Dermis microvascular lymphatic vessel endothelial cell (primary cell): ENCODE results near the gene INPP4A. TPM values are rescaled to one million over a fixed set of nuclear protein-coding genes. Genes with fewer than 3 reads are reported as not detected.
A peak's percentile ranks its signal among the peaks of the same experiment; 100 is the strongest.
"Not testable (repeated sequence)": the region's sequence is repeated elsewhere in the genome, so short reads cannot be mapped to it uniquely, and the experiment has no call there.

Experiments
- DNase-seq, 2 donors: peaks; one replicate each; pipeline versions ENCODE4 v3.0.0 to v3.0.0-alpha.2; 2010; ENCODE audit warnings: low read depth in 2 of 2
- total RNA-seq: library from RNA; depleted of rRNA; stranded (reverse); fragments of >200 nt; gene quantifications from 2 replicates; pipeline ENCODE4 v1.2.1, GENCODE V29; 2014

INPP4A gene
- 21.8 and 40.0 TPM in 2 replicates for total RNA-seq

GRCh38 chr2:98444436-98445176 is at the start of gene INPP4A:
TSS of gene INPP4A (plus strand) at chr2:98444858. CDS start at chr2:98520049, 75,191 bp downstream.
- peak in 1 of 2 donors; percentile 82 for DNase-seq

GRCh38 chr2:98395977-98396376 is 48.7 kb upstream of the INPP4A start:
- DNase-seq = no peak

- DNase-seq = no peak
Observed at GRCh38 chr2:98396745-98397355, 47.8 kb upstream of the INPP4A start.

- DNase-seq = no peak
Observed at GRCh38 chr2:98399140-98399539, 45.5 kb upstream of the INPP4A start.

GRCh38 chr2:98403878-98404277 is 40.8 kb upstream of the INPP4A start:
- DNase-seq = no peak

GRCh38 chr2:98404556-98405250 is 40.0 kb upstream of the INPP4A start:
- DNase-seq = no peak

- DNase-seq = no peak
Observed at GRCh38 chr2:98405301-98405700, 39.4 kb upstream of the INPP4A start.

GRCh38 chr2:98408155-98408554 is 36.5 kb upstream of the INPP4A start:
- DNase-seq = no peak

GRCh38 chr2:98412751-98413458 is 31.8 kb upstream of the INPP4A start:
- peak; percentile 25 to 72 for DNase-seq

- DNase-seq = not testable (repeated sequence)
Observed at GRCh38 chr2:98414246-98414645, 30.4 kb upstream of the INPP4A start.

GRCh38 chr2:98415719-98416248 is 28.9 kb upstream of the INPP4A start:
- not testable (repeated sequence) for DNase-seq

GRCh38 chr2:98416383-98417159 is 28.1 kb upstream of the INPP4A start:
- DNase-seq = no peak

GRCh38 chr2:98419544-98419943 is 25.1 kb upstream of the INPP4A start:
- no peak for DNase-seq

- DNase-seq = peak in 1 of 2 donors; percentile 82
Observed at GRCh38 chr2:98419977-98420725, 24.5 kb upstream of the INPP4A start.

GRCh38 chr2:98422449-98422848 is 22.2 kb upstream of the INPP4A start:
- no peak for DNase-seq

- no peak for DNase-seq
Observed at GRCh38 chr2:98426771-98427170, 17.9 kb upstream of the INPP4A start.

- no peak for DNase-seq
Observed at GRCh38 chr2:98432145-98432544, 12.5 kb upstream of the INPP4A start.

GRCh38 chr2:98433363-98433964 is 11.2 kb upstream of the INPP4A start:
- DNase-seq = no peak

GRCh38 chr2:98434492-98434891 is 10.2 kb upstream of the INPP4A start:
- DNase-seq = no peak

- DNase-seq = not testable (repeated sequence)
Observed at GRCh38 chr2:98435670-98436069, 9.0 kb upstream of the INPP4A start.
